Skeletal muscle tissue (tissue), 4 donors: ENCODE data around the gene MX2. TPM values are rescaled to one million over a fixed set of nuclear protein-coding genes. Genes with fewer than 3 reads are reported as not detected.

Source experiments
- H3K27ac ChIP-seq: one replicate; pipeline ENCODE4 v1.7.0; 2013; ENCODE audit warnings: mild to moderate bottlenecking, low read depth, low read length, inconsistent platforms
- H3K27me3 ChIP-seq, 3 donors: one replicate each; pipeline ENCODE4 v1.7.0; 2013; ENCODE audit warnings: low read length in 3 of 3; ENCODE audit not compliant: control insufficient read depth in 3 of 3, insufficient read depth in 3 of 3
- H3K36me3 ChIP-seq, 3 donors: one replicate each; pipeline ENCODE4 v1.7.0; 2013; ENCODE audit warnings: low read length in 3 of 3; ENCODE audit not compliant: control insufficient read depth in 3 of 3, insufficient read depth in 3 of 3
- H3K4me1 ChIP-seq, 3 donors: one replicate each; pipeline ENCODE4 v1.7.0; 2013; ENCODE audit warnings: low read length in 3 of 3, mild to moderate bottlenecking in 3 of 3; ENCODE audit not compliant: control insufficient read depth in 3 of 3, insufficient read depth in 3 of 3
- H3K4me3 ChIP-seq, 3 donors: one replicate each; pipeline ENCODE4 v1.7.0; 2013; ENCODE audit warnings: low read length in 3 of 3
- H3K9ac ChIP-seq, 3 donors: one replicate each; pipeline ENCODE4 v1.7.0; 2013; ENCODE audit warnings: low read length in 3 of 3, mild to moderate bottlenecking in 3 of 3, moderate library complexity in 2 of 3, low read depth in 1 of 3
- H3K9me3 ChIP-seq, 3 donors: one replicate each; pipeline ENCODE4 v1.7.0; 2013; ENCODE audit warnings: low read length in 3 of 3; ENCODE audit not compliant: control insufficient read depth in 3 of 3
- total RNA-seq: library from RNA; depleted of rRNA; stranded (reverse); fragments of >200 nt; gene quantifications from one replicate; pipeline ENCODE4 v1.2.3, GENCODE V29; 2014
- donor health status: Osteomylitis.

The MX2 gene
- total RNA-seq, 1 donor from 2014 or later, result 6.8 TPM

- no peaks in the 10 kb centered on the region for H3K9me3 ChIP-seq
- H3K27ac ChIP-seq, result no peak overlapping the region
- no peak overlapping the region for H3K4me3 ChIP-seq
- peaks cover 0 to 13% (median 12%) of the 10 kb centered on the region in 3 donors for H3K27me3 ChIP-seq
- H3K36me3 ChIP-seq, result peaks cover 0 to 2% (median 0%) of the 10 kb centered on the region in 3 donors
- H3K4me1 ChIP-seq, result peaks cover 7 to 10% (median 9%) of the 10 kb centered on the region in 3 donors
- H3K9ac ChIP-seq, result no peak overlapping the region
Measured at GRCh38 chr21:41370840-41371684, 9.2 kb downstream of the MX2 start.

GRCh38 chr21:41371685-41372030 is 9.8 kb downstream of the MX2 start:
- Histone ChIP-seq H3K36me3 (peaks cover 0 to 2% (median 0%) of the 10 kb centered on the region in 3 donors), H3K4me1 (peaks cover 7 to 10% (median 9%) of the 10 kb centered on the region in 3 donors), H3K27me3 (peaks cover 0 to 13% (median 12%) of the 10 kb centered on the region in 3 donors), H3K9me3 (no peaks in the 10 kb centered on the region), H3K4me3 (no peak overlapping the region), H3K27ac (no peak overlapping the region), H3K9ac (no peak overlapping the region)

GRCh38 chr21:41373253-41373652 is 11.4 kb downstream of the MX2 start:
- Histone ChIP-seq H3K27ac (no peak overlapping the region), H3K9ac (no peak overlapping the region), H3K27me3 (peaks cover 0 to 10% (median 4%) of the 10 kb centered on the region in 3 donors), H3K4me1 (peaks cover 4 to 10% (median 6%) of the 10 kb centered on the region in 3 donors), H3K4me3 (no peak overlapping the region), H3K36me3 (peaks cover 0 to 6% (median 3%) of the 10 kb centered on the region in 3 donors), H3K9me3 (no peaks in the 10 kb centered on the region)

DNA sequence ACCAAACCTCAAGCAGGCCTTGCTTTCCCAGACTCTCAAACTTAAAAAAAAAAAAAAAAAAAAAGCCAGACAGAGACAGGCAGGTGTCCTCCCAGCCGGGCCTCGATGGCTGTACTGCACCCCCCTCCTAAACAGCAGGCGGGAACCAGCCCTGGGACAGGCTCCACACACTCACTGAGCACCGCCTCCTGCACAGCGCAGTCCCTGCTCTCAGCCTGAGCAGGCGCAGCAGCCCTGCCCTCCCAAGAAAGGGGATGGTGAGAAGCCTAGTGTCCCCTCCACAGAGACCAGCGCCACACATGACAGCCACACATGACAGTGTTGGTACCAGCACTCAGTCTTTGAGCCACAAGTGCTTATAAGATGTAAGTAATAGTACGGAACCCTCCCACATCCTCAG is 11.9 kb downstream of the MX2 start:
- H3K27ac ChIP-seq, result no peak overlapping the region
- no peak overlapping the region for H3K4me3 ChIP-seq
- H3K9ac ChIP-seq, result no peak overlapping the region
- peaks cover 0 to 9% (median 3%) of the 10 kb centered on the region in 3 donors for H3K36me3 ChIP-seq
- no peaks in the 10 kb centered on the region for H3K9me3 ChIP-seq
- peaks cover 0 to 8% (median 1%) of the 10 kb centered on the region in 3 donors for H3K4me1 ChIP-seq
- peaks cover 0 to 8% (median 4%) of the 10 kb centered on the region in 3 donors for H3K27me3 ChIP-seq

- peaks cover 0 to 3% (median 0%) of the 10 kb centered on the region in 3 donors for H3K4me1 ChIP-seq
- H3K27me3 ChIP-seq, result peaks cover 0 to 5% (median 4%) of the 10 kb centered on the region in 3 donors
- no peak overlapping the region for H3K27ac ChIP-seq
- peaks cover 0 to 13% (median 3%) of the 10 kb centered on the region in 3 donors for H3K36me3 ChIP-seq
- no peak overlapping the region for H3K9ac ChIP-seq
- no peaks in the 10 kb centered on the region for H3K9me3 ChIP-seq
- H3K4me3 ChIP-seq, result no peak overlapping the region
Measured at GRCh38 chr21:41374177-41374712, 12.4 kb downstream of the MX2 start.

GRCh38 chr21:41374867-41375533 is 13.2 kb downstream of the MX2 start:
- H3K27me3 ChIP-seq, result peaks cover 0 to 9% (median 2%) of the 10 kb centered on the region in 3 donors
- H3K4me1 ChIP-seq, result no peaks in the 10 kb centered on the region
- H3K9me3 ChIP-seq, result no peaks in the 10 kb centered on the region
- H3K4me3 ChIP-seq, result no peak overlapping the region
- peaks cover 0 to 13% (median 3%) of the 10 kb centered on the region in 3 donors for H3K36me3 ChIP-seq
- no peak overlapping the region for H3K27ac ChIP-seq
- no peak overlapping the region for H3K9ac ChIP-seq

GRCh38 chr21:41375875-41376274 is 14.0 kb downstream of the MX2 start:
- Histone ChIP-seq H3K27me3 (peaks cover 0 to 7% (median 0%) of the 10 kb centered on the region in 3 donors), H3K36me3 (peaks cover 0 to 13% (median 3%) of the 10 kb centered on the region in 3 donors), H3K4me1 (no peaks in the 10 kb centered on the region), H3K9me3 (no peaks in the 10 kb centered on the region), H3K9ac (no peak overlapping the region), H3K27ac (no peak overlapping the region), H3K4me3 (no peak overlapping the region)

- Histone ChIP-seq H3K9me3 (peaks cover 0 to 2% (median 0%) of the 10 kb centered on the region in 3 donors), H3K27ac (no peak overlapping the region), H3K27me3 (peaks cover 0 to 7% (median 0%) of the 10 kb centered on the region in 3 donors), H3K9ac (no peak overlapping the region), H3K4me3 (no peak overlapping the region), H3K4me1 (no peaks in the 10 kb centered on the region), H3K36me3 (peaks cover 0 to 13% (median 3%) of the 10 kb centered on the region in 3 donors)
Measured at GRCh38 chr21:41377715-41378114, 15.9 kb downstream of the MX2 start.

- Histone ChIP-seq H3K4me1 (no peaks in the 10 kb centered on the region), H3K4me3 (no peak overlapping the region), H3K9ac (no peak overlapping the region), H3K9me3 (peaks cover 0 to 2% (median 0%) of the 10 kb centered on the region in 3 donors), H3K27ac (no peak overlapping the region), H3K27me3 (peaks cover 0 to 7% (median 0%) of the 10 kb centered on the region in 3 donors), H3K36me3 (peaks cover 0 to 13% (median 2%) of the 10 kb centered on the region in 3 donors)
Measured at GRCh38 chr21:41378849-41379248, 17.0 kb downstream of the MX2 start.
